AG04449 (cell line): Measurements from ENCODE around the gene ALDH9A1.
A peak's percentile ranks its signal among the peaks of the same experiment; 100 is the strongest.

Experiments
- CTCF ChIA-PET: fragments of 350-600 bp; formaldehyde crosslinking; extraction: SDS; loops from one replicate; lab custom pipeline; 2021; ENCODE audit warnings: antibody characterized with exemption; lab: Yijun Ruan, JAX
- POLR2A ChIA-PET: fragments of 400-600, 350-600 bp; formaldehyde crosslinking; extraction: SDS; loops from one replicate; lab custom pipeline; 2020; ENCODE audit warnings: antibody characterized with exemption, inconsistent platforms; lab: Yijun Ruan, JAX
- DNase-seq: peaks from one replicate; pipeline ENCODE4 v3.0.0-alpha.2; 2010; ENCODE audit warnings: low read depth, low spot score
- H3K4me3 ChIP-seq: 2 replicates; pipeline ENCODE4 v1.5.1; 2011; ENCODE audit warnings: low read depth, mild to moderate bottlenecking, control low read depth, low read length
- TF ChIP-seq, protein P1 (sequence below): IDR thresholded peaks from one replicate; pipeline ENCODE4 v1.5.1; 2011; ENCODE audit warnings: mild to moderate bottlenecking, moderate library complexity, low read length, control low read depth, inconsistent platforms; ENCODE audit not compliant: insufficient read depth; ENCODE audit errors: missing control alignments

Gene ALDH9A1

DNA sequence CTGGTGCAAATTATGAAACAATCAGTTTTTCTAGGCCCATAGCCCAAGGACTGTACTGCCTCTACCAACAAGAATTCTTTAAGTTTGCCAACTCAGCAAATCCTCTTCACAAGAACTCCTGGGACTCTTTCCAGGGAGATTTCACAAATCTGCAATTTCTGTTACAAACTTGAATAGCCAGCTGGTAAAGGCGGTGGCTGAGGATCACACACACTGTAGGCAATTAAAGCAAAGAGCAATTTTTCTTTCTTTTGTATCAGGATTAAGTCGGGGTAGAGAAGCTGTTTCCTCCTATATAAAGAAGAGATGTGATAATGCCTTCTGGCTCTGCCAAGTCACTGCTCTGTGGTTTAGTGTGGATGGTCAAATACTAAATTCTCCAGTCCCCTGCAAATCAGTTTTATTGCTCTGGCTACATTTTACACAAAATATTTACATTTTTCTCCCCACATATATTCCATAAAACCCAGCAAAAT lies 1.7 kb downstream of the ALDH9A1 start:
- TF ChIP-seq, protein P1, sequence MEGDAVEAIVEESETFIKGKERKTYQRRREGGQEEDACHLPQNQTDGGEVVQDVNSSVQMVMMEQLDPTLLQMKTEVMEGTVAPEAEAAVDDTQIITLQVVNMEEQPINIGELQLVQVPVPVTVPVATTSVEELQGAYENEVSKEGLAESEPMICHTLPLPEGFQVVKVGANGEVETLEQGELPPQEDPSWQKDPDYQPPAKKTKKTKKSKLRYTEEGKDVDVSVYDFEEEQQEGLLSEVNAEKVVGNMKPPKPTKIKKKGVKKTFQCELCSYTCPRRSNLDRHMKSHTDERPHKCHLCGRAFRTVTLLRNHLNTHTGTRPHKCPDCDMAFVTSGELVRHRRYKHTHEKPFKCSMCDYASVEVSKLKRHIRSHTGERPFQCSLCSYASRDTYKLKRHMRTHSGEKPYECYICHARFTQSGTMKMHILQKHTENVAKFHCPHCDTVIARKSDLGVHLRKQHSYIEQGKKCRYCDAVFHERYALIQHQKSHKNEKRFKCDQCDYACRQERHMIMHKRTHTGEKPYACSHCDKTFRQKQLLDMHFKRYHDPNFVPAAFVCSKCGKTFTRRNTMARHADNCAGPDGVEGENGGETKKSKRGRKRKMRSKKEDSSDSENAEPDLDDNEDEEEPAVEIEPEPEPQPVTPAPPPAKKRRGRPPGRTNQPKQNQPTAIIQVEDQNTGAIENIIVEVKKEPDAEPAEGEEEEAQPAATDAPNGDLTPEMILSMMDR, result no peak
- ChIA-PET POLR2A (interaction anchor here (0.6 to 2.2 kb wide), 2 partner anchors 22 to 66 kb away, joined by 3 to 7 read pairs; partner anchors contain the start of gene MGST3), CTCF (interaction anchor here (0.6 to 2.3 kb wide), 8 partner anchors 11 to 99 kb away, joined by 3 to 16 read pairs (median 4); partner anchors contain the start of gene MGST3)
- peak overlapping the region; percentile 81 for H3K4me3 ChIP-seq
- peak; percentile 87 for DNase-seq

DNA sequence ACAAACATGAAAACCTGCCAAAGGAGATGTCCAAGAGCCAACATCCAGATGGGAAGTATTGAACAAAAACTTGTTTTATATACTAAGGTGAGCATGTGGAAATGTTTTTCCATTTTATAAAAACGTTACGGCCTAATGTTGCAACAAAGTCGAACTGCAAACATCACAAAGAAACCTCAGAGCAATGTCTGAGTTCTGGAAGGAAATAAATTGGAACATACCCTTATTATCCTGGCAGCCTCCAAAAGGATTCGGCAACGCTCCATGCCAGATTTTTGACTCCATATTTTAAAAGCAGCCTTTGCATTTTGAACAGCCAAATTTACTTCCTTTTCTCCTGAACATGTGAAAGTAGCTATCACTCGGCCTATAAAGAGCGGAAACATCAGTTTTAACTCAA lies 3.3 kb downstream of the ALDH9A1 start:
- H3K4me3 ChIP-seq, result no peak overlapping the region
- ChIA-PET POLR2A (interaction anchor here (0.7 kb wide), 1 partner anchor 20 kb away, joined by 5 read pairs; no protein-coding TSS in a partner anchor), CTCF (interaction anchor here (1.2 to 1.4 kb wide), 2 partner anchors 9 to 99 kb away, joined by 3 to 5 read pairs; no protein-coding TSS in a partner anchor)
- TF ChIP-seq, protein P1, result no peak
- no peak for DNase-seq

DNA sequence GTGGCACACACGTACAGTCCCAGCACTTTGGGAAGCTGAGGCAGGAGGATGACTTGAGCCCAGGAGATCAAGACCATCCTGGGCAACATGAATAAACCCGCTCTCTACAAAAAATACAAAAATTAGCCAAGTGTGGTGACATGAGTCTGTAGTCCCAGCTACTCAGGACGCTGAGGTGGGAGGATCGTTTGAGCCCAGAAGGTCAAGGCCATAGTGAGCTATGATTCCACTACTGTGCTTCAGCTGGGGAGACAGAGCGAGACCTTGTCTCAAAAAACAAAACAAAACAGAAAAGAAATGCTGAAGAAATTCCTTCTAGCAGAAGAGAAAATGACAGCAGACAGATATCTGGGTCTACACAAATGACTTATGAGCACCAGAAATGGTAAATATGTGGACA lies 10.3 kb downstream of the ALDH9A1 start:
- TF ChIP-seq, protein P1, result no peak
- ChIA-PET POLR2A (no interaction called here), CTCF (no interaction called here)
- DNase-seq, result no peak
- no peak overlapping the region for H3K4me3 ChIP-seq

DNA sequence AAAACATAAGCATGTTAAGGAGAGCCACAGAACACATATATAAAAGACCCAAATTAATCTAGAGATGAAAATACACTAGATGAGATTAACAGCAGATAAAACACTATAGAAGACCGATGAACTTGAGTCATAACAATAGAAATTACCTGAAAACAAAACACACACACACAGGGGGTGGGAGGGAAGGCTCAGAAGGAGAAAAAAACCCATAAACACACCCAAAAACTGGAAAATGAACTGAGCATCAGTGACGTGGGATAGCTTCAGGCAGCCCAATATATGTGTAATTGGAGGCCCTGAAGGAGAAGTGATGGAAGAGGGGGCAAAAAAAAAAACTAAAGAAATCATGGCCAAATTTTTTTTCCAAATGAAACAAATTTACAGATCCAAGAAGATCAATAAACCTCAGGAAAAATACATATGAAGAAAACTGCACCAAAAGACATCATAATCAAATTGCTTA lies 11.4 kb downstream of the ALDH9A1 start:
- H3K4me3 ChIP-seq, result no peak overlapping the region
- DNase-seq, result no peak
- ChIA-PET CTCF (interaction anchor here (1.2 to 3.4 kb wide), 2 partner anchors 11 to 12 kb away, joined by 6 to 12 read pairs; partner anchors contain the start of gene ALDH9A1), POLR2A (no interaction called here)
- TF ChIP-seq, protein P1, result no peak

DNA sequence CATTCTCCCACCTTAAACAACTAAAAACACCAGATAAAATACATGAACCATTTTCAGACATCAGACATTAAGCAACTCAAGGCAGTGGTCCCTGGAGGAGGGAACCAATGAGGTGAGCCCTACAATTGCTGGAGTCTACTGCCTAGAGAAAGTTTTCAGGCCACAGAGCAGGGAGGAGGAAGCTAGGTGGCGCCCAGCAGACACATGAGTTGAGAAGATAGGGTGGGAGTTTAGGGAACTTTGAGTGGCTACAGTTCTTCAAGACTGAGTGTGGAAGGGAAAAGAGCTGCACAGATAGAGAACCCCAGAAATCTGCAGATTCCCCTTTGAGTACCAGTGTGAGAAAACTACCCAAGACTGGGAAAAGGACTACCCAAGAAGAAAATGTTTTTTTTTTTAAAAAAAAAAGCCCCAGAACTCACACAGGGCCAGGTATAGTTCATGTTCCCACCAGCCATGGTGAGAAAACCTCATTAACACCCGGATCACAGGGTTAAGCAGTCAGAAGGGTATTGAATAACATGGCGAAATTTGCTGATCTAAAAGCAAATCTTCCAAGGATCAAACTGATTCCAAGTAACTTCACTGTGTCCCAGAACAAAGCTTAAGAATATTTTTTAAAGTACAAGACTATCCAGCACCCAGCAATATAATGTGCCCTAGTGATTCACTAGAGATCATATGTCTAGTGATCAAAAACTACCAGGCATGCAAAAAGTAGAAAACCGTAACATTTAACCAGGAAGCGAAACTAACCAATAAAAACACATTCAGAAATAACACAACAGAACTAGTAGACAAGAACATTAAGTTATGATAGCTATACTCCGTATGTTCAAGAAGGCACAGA lies 12.0 kb downstream of the ALDH9A1 start:
- TF ChIP-seq, protein P1, result no peak
- ChIA-PET POLR2A (interaction anchor here (0.7 kb wide), 1 partner anchor 86 kb away, joined by 3 read pairs; no protein-coding TSS in a partner anchor), CTCF (interaction anchor here (0.7 to 3.4 kb wide), 6 partner anchors 9 to 228 kb away, joined by 3 to 12 read pairs (median 4); partner anchors contain the start of gene ALDH9A1)
- DNase-seq, result no peak
- H3K4me3 ChIP-seq, result no peak overlapping the region
